COLO668 (cell line): ENCODE results near the gene SDCCAG8.

Experiments used
- DNase-seq: peaks from one replicate; lab custom pipeline; 2025; ENCODE audit not compliant: unreplicated experiment; lab: John Stamatoyannopoulos, UW

The SDCCAG8 gene

GRCh38 chr1:243535014-243535413, 279.2 kb downstream of the SDCCAG8 start:
- no peak for DNase-seq

GRCh38 chr1:243539636-243540035, 283.8 kb downstream of the SDCCAG8 start:
- DNase-seq, result no peak

DNA sequence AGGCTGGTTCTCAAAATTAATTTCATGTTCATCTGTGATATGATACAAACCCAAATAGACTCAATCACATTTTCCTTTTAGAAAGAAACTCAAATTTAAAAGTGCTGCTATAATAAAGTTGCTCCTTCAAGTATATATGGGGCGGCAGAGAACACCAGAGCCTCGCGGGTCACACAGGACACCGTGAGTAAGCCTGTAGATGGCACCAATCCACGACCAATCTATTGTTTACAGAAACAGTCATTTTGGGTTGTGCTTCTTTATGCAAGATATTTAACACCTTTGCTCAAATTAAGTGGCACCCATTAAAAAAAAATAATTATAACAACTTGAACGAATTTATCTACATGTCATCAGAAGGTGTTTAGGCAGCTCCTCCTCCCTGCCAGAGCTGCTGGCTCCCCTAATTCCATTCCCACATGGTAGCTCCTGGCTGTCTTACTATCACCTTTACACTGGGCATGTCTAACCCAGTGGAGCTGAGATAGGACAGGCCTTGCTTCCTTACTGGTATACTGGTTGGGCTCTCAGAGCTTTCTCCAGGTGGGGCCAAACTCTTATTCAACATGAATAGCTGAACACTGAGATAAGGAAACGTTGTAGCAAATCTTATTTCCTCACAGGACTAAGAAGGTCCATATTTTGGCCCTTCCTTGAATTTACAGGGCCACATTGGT, 287.0 kb downstream of the SDCCAG8 start:
- DNase-seq, result no peak

DNA sequence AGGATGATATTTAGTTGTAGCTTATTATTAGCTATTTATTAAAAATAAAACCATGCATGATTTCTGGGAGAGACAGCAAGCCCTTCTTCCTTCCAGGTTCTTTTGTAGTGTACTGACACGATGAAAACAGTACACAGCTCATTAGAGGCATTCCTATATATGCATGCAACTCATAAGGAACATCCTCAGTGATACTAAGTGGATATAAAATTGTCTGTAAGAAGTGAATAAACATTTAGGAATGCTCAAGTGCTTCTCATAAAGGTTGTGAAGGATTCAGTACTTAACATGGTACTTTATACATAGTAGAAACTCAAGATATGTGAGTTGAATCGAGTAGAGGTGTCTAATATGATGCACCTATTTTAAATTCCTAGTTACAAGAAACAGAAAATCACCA, 287.7 kb downstream of the SDCCAG8 start:
- DNase-seq, result no peak

DNA sequence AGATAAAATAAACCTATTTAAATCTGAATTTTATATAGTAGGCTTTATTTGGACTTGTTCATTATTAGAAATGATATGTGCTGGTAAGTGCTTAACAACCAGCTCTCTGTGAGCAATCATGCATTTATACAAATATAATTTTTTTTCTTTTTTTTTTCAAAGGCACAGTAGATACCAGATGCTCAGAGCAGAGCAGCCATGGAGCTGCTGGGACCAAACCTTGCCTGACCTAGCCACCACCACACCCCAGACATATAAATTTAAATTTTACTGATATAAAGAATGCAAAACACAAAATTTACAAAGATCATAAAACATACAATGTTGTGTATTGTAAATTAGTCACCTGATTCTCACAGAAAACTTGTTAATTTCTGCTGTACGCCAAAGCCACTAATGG, 290.6 kb downstream of the SDCCAG8 start:
- no peak for DNase-seq

- no peak for DNase-seq
Observed at GRCh38 chr1:243547891-243548290, 292.1 kb downstream of the SDCCAG8 start.

GRCh38 chr1:243548516-243548915, 292.7 kb downstream of the SDCCAG8 start:
- no peak for DNase-seq

DNA sequence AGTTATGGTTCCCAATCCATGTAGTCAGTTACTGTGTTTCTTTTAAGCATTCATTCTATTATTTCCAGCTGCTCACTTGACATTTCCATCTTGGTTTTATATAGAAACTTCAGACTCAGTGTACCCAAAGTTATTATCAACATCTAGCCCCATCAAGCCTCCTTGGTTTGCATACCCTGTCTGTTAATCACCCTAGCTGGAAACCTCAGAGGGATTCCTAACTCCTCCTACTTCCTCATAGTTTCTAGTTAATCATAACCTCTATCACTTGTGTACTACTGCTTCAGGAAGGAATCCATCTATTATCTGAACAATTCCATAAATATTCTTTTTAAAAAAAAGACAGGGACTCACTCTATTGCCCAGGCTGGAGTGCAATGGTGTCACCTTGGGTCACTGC, 293.3 kb downstream of the SDCCAG8 start:
- DNase-seq, result no peak
